ENCODE measurements around the gene ADAMTS14.

GRCh38 chr10:70733051-70733450 lies 60.7 kb downstream of the ADAMTS14 start:
- TF ChIP-seq CTCF (IDR thresholded peaks at IDR 0.05) (no peak), ESRRA (CRISPR knock-in tag; IDR thresholded peaks at IDR 0.05; ENCODE audit: borderline replicate concordance) (no peak), SP1 (CRISPR knock-in tag; conservative IDR thresholded peaks at IDR 0.05) (no peak), ETV6 (CRISPR knock-in tag; IDR thresholded peaks at IDR 0.05) (no peak), NR2C2 (CRISPR knock-in tag; IDR thresholded peaks at IDR 0.05) (no peak), TEAD4 (CRISPR knock-in tag; IDR thresholded peaks at IDR 0.05) (no peak), E2F4 (CRISPR knock-in tag; IDR thresholded peaks at IDR 0.05; ENCODE audit: borderline replicate concordance, low read depth) (no peak), JUN (CRISPR knock-in tag; IDR thresholded peaks at IDR 0.05) (no peak), ATF3 (CRISPR knock-in tag; conservative IDR thresholded peaks at IDR 0.05) (no peak), E2F5 (CRISPR knock-in tag; IDR thresholded peaks at IDR 0.05) (no peak), ZNF425 (CRISPR knock-in tag; conservative IDR thresholded peaks at IDR 0.05) (no peak), USF1 (CRISPR knock-in tag; IDR thresholded peaks at IDR 0.05) (no peak)

Data from WTC11 (cell line).